Measurements from ENCODE around the gene NBAS.

DNA sequence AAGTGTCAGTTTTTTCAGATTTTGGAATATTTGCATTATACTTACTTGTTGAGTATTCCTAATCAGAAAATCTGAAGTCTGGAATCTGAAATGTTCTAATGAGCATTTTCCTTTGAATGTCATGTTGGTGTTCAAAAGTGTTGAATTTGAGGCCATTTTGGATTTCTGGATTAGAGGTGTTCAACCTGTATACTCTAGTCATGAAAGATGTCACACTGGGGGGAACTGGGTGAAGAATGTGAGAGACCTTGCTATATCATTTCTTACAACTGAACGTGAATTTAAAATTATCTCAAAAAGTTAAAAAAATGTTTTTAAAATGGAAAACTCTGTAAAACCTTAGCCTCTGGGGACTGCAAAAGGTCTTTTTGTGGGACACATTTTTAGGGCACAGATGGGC is 384.5 kb downstream of the NBAS start:
- TF ChIP-seq CTCF (conservative IDR thresholded peaks at IDR 0.05 in 1 of 2, IDR thresholded peaks at IDR 0.05 in 1 of 2; ENCODE audit: low read depth in 1 of 2, low read length in 2 of 2) (no peak), EZH2 (IDR thresholded peaks at IDR 0.05; ENCODE audit: low read length, missing control alignments) (no peak)
